NCI-H526 (cell line): ENCODE measurements around the gene BCO1.

Experiments used
- DNase-seq, 2 experiments: peaks; one replicate each; lab custom pipeline; 2025; lab: John Stamatoyannopoulos, UW

The BCO1 gene

DNA sequence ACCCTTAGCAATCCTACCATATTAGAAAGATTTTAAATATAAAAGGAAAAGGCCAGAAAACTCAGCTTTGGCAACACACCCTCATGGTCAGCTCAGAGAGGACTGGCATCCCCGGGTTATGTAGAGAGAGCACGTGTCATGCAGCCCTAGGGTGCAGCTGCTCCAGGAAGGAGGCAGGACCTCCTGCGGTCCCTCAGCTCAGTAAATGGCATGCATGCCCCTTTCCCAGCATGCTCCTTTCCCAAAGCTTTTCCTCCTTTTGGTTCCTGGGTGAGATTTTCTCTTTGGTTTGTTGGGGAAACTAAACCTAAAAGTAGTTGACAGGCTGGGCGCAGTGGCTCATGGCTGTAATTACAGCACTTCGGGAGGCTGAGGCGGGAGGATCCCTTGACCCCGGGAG lies 80.2 kb downstream of the BCO1 start:
- no peak for DNase-seq

DNA sequence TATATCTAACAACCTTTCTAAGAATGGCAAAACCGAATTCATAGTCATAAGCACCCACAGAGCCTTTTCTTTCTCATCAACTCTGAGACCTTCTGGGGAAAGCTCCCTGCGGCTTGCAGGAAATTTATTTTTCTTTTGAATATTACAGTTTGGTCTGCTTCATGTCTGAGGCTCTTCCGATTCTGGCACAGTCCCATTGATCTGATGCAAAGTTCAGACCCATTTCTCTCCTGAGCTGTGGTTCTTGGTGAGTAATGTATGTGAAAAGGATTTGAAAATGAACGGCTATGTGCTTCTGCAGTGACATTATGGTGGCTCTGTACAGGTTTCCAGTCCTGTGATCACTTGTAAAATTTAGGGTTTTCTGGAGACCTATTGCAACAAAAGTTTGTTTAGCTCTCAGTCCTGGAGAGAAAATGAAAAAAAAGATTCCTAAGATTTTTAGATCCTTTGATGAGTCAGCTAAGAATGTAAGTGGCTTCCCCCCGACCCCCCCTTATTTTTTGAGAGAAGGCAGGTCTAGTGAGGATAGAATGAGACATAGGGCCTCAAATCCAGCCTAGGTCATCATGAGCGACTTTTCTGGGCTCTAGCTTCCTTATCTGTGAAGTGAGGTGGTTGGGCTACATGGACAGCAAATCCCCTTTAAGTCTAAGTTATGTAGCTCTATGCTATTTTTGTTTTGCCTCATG lies 80.9 kb downstream of the BCO1 start:
- DNase-seq, result no peak

DNA sequence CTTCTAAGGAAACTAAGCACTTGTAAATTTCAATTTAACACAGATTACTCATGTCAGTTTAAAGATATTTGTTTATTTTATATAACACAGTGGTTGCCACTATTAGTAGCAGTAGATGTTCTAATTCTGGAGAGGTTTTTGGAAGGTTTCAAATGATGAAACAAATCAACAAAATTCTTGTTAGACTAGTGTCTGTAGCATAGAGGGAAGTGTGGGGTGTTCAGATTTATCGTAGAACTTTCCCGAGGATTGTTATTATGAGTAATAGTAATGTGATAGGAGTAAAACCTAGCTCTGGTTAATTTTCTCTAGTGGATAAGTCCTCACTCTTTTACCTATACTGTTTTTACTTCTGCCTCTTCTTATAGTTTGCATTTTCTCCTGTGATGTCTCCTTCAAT lies 82.5 kb downstream of the BCO1 start:
- DNase-seq, result no peak

DNA sequence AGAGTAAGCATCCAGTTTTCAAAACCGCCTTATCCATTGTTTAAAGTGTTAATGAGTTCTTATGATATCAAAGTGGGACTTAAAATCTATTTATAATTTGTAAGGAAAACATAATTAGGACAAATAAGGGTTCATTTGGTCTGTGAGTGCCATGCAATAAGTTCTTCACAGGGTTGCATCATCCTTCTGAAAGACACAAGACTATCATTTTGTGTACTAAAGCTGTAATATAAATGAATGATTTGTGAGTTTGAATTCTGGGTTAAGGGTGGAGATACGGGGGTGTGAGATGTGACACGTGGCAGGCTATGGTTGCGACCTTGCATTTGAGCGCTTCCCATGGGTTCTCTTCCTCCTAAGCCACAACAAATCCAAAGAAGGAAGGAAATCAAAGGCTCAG lies 83.0 kb downstream of the BCO1 start:
- DNase-seq, result no peak

DNA sequence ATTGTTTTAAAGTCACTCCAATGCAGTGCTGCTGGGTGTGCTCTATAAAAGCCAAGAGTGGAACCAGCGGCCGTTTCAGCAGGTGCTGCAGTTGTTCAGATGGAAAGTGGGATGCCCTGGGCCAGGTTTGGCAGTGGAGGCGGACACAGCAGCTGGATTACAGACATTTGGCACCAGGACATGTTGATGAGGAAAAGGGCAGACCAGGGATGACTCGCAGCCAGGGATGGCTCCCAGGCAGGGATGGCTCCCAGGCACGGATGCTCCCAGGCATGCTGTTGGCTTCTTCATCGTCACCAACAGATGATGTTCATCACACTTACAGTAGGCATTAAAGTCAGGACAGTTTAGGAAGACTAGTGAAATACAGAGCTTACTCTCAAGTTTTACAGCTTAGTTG lies 86.3 kb downstream of the BCO1 start:
- DNase-seq, result no peak

DNA sequence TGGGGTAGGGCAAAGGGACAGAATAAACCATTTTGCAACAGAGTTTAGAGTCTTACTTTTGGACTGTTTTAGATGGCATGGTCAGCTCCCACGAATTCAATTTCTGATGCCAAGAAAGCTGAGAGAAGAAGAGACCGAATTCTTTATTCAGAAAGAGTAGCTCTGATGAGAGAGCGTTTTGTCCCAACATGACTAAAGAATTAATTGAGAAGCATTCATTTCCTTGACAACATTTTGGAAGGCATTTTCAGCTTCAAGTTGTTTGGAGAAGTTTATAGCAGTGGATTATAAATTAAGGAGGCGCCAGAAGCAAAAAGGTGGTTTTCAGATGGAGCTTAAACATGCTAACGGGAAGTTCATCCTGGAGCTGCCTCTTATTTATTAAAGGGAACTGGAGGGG lies 88.5 kb downstream of the BCO1 start:
- no peak for DNase-seq

DNA sequence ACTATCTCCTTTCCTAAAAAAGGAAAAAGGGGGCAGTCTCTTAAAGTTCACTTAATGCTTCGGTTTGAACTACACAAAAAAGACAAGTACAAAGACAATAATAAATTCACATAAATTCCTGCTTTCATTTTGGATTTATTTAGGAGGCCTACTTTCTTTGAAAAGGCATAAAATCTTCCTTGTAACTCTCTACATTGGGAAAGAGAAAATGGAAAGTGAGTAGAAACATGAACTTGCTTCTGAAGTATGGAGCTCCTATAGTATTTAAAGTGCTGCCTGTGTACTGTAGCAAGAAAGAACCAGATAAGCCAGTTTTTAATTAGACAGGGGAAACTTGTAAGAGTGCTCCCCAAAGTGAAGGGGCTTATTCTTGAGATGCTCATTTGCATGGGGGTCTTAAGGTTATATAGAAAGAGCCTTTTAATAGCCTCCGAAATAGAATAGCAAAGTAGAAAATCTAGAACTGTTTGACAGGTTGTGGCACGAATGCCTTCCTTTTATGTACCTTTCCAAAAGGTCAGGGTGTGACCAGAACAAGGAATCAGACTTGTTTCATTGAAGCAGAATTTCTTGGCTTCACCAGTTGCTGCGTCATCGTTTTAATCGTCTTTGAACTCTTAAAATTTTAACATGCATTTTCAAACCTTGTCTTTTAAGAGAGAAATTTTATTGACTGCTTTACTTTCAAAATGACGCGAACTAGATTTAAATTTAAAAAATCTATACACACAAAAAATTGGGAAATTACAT lies 89.1 kb downstream of the BCO1 start:
- no peak for DNase-seq

DNA sequence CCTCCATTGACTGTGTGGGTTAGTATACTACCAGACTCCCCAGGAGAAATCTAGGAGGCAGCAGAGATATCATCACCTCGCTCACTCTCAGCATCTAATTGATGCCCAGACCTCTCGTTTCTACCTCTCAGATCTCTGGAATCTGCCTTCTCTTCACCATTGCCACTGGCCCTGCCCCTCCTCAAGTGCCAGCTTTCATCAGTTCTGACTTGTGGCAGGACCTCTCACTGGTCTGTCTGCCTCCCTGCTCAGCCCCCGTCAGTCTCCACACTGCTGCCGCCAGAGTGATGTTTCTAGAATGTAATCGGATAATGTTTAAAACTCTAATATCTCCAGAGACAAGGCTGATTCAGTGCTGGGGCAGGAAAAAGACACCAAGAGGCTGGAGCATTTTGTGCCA lies 91.5 kb downstream of the BCO1 start:
- no peak for DNase-seq

DNA sequence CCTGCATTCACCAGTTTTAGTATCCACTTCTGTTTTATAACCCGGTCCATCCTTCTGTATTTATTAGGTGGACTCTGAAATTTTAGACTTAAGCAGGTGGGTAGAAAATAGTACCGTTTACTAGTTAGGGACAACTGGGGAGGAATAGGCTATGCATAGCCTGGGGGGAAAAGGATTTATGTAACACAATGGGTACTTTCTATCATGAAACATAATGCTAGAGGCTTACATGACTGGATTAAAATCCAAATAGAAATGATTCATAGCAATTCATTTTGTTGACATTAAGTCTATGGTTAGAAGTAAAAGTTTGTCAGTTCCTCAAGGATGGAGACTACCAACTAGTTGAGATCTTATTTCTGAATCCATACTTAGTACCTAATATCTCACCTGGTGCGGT lies 94.9 kb downstream of the BCO1 start:
- DNase-seq, result no peak

DNA sequence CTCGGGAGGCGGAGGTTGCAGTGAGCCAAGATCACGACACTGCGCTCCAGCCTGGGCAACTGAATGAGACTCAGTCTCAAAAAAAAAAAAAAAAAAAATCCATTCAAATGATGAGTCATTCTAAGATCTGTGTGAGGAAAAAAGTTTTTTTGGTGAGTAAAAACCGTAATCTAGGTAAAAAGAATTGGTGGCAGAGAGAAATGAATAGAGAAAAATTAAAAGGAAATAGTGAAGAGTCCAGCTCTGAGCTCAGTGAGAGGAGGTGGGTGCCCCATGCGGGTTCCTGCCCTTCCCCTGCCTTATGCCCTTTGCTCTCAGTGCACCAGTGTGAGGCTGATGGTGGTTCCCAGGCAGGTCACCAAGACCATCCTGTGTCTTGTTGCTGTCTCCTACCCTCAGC lies 97.2 kb downstream of the BCO1 start:
- no peak for DNase-seq

DNA sequence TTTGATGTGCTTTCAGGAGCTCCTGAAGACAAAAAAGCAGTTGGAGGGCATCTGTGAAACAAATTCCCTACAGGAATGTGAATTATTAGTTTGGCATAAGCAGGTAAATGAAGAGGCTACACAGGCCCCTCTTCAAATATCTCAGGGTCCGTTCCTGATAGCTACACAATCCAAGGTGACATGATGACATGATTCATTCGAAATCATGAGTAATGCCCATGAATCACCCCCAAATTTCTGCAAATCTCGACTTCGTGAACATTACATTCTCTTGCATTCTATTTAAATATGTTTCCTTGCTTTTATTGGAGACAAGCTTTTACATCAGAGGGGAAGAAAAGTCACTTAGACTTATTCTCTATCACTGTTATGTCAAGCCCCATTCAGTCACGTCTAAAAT lies 98.6 kb downstream of the BCO1 start:
- DNase-seq, result no peak
